NT2/D1 (cell line): ENCODE measurements around the gene SORBS1.

ENCODE experiments used
- DNase-seq: peaks from one replicate; pipeline ENCODE4 v3.0.0-alpha.2; 2011; ENCODE audit warnings: low read depth, low spot score
- H3K27me3 ChIP-seq: 2 replicates; pipeline ENCODE4 v1.6.0; 2011; ENCODE audit warnings: mild to moderate bottlenecking; ENCODE audit not compliant: insufficient read length, insufficient read depth
- H3K36me3 ChIP-seq: 2 replicates; pipeline ENCODE4 v1.6.1; 2011; ENCODE audit warnings: mild to moderate bottlenecking, low read length, mixed read lengths; ENCODE audit not compliant: insufficient read depth, insufficient read length
- H3K4me1 ChIP-seq: 2 replicates; pipeline ENCODE4 v1.5.1; 2011; ENCODE audit not compliant: insufficient read depth, insufficient read length
- H3K4me3 ChIP-seq: 2 replicates; pipeline ENCODE4 v1.5.1; 2011; ENCODE audit warnings: low read depth; ENCODE audit not compliant: insufficient read length
- H3K9ac ChIP-seq: 2 replicates; pipeline ENCODE4 v1.6.0; 2011; ENCODE audit warnings: low read depth; ENCODE audit not compliant: insufficient read length
- H3K9me3 ChIP-seq: 2 replicates; pipeline ENCODE4 v1.5.1; 2011; ENCODE audit warnings: mild to moderate bottlenecking, low read length; ENCODE audit not compliant: insufficient read depth
- SUZ12 ChIP-seq: IDR thresholded peaks from 2 replicates; pipeline ENCODE4 v1.6.1; 2011; ENCODE audit not compliant: insufficient read length, insufficient read depth; ENCODE audit errors: extremely low read depth
- YY1 ChIP-seq: IDR thresholded peaks from 2 replicates; pipeline ENCODE4 v1.6.1; 2011; ENCODE audit not compliant: insufficient read length, insufficient read depth
- ZNF274 ChIP-seq: IDR thresholded peaks from 2 replicates; pipeline ENCODE4 v1.6.1; 2011; ENCODE audit warnings: mild to moderate bottlenecking, low read depth, low read length

SORBS1 gene

GRCh38 chr10:95295031-95295755, 266.0 kb downstream of the SORBS1 start:
- DNase-seq: no peak
- Histone ChIP-seq H3K4me1 (no peaks in the 10 kb centered on the region), H3K9me3 (no peaks in the 10 kb centered on the region), H3K36me3 (no peaks in the 10 kb centered on the region), H3K4me3 (no peak overlapping the region), H3K27me3 (no peaks in the 10 kb centered on the region), H3K9ac (no peak overlapping the region)
- TF ChIP-seq SUZ12 (no peak), YY1 (no peak), ZNF274 (no peak)

- TF ChIP-seq YY1 (no peak), SUZ12 (no peak), ZNF274 (no peak)
- no peak overlapping the region for H3K4me3 ChIP-seq
- H3K9me3 ChIP-seq: no peaks in the 10 kb centered on the region
- H3K27me3 ChIP-seq: no peaks in the 10 kb centered on the region
- no peak for DNase-seq
- H3K4me1 ChIP-seq: peaks cover 4% of the 10 kb centered on the region
- peaks cover 6% of the 10 kb centered on the region for H3K36me3 ChIP-seq
- no peak overlapping the region for H3K9ac ChIP-seq
Observed at GRCh38 chr10:95293631-95294030, 267.5 kb downstream of the SORBS1 start.

- H3K36me3 ChIP-seq: peaks cover 23% of the 10 kb centered on the region
- H3K4me1 ChIP-seq: peaks cover 4% of the 10 kb centered on the region
- peak overlapping the region; percentile 21 for H3K4me3 ChIP-seq
- peak overlapping the region; percentile 79 for H3K9ac ChIP-seq
- TF ChIP-seq ZNF274 (no peak), SUZ12 (no peak), YY1 (no peak)
- no peaks in the 10 kb centered on the region for H3K27me3 ChIP-seq
- DNase-seq: no peak
- no peaks in the 10 kb centered on the region for H3K9me3 ChIP-seq
Observed at GRCh38 chr10:95291365-95292039, 269.7 kb downstream of the SORBS1 start.

- Histone ChIP-seq H3K9me3 (no peaks in the 10 kb centered on the region), H3K36me3 (peaks cover 26% of the 10 kb centered on the region), H3K9ac (peak within 1 kb of the TSS; percentile 88), H3K4me1 (peaks cover 4% of the 10 kb centered on the region), H3K4me3 (peak within 1 kb of the TSS; percentile 87), H3K27me3 (no peaks in the 10 kb centered on the region)
- DNase-seq: no peak
- no peak for TF ChIP-seq ZNF274
- no peak for TF ChIP-seq YY1
- TF ChIP-seq SUZ12: no peak
Observed at GRCh38 chr10:95290461-95291364, 270.5 kb downstream of the SORBS1 start, which contains the start of gene PDLIM1. PDLIM1 (minus strand) TSS chr10:95291003; CDS start chr10:95290915, 88 bp downstream.

GRCh38 chr10:95289921-95290421, 271.2 kb downstream of the SORBS1 start:
- DNase-seq: no peak
- Histone ChIP-seq H3K36me3 (peaks cover 33% of the 10 kb centered on the region), H3K4me3 (peak overlapping the region; percentile 87), H3K4me1 (peaks cover 4% of the 10 kb centered on the region), H3K9me3 (no peaks in the 10 kb centered on the region), H3K9ac (peak overlapping the region; percentile 88), H3K27me3 (no peaks in the 10 kb centered on the region)
- TF ChIP-seq ZNF274: no peak
- TF ChIP-seq SUZ12: no peak
- no peak for TF ChIP-seq YY1

- Histone ChIP-seq H3K27me3 (no peaks in the 10 kb centered on the region), H3K36me3 (peaks cover 38% of the 10 kb centered on the region), H3K4me1 (peaks cover 4% of the 10 kb centered on the region), H3K4me3 (peak overlapping the region; percentile 87), H3K9ac (peak overlapping the region; percentile 88), H3K9me3 (no peaks in the 10 kb centered on the region)
- TF ChIP-seq SUZ12 (no peak), ZNF274 (no peak), YY1 (no peak)
- no peak for DNase-seq
Observed at GRCh38 chr10:95289003-95289920, 271.9 kb downstream of the SORBS1 start.
